HepG2 (cell line): ENCODE results near the gene MYO1E. TPM values are rescaled to one million over a fixed set of nuclear protein-coding genes. Genes with fewer than 3 reads are reported as not detected.
A peak's percentile ranks its signal among the peaks of the same experiment; 100 is the strongest.

ENCODE experiments used
- BCL6 ChIP-seq: IDR thresholded peaks from 2 replicates; pipeline ENCODE4 v1.6.1; 2016; ENCODE audit warnings: missing genetic modification reagents, missing compliant biosample characterization
- CEBPB ChIP-seq: IDR thresholded peaks from 2 replicates; pipeline ENCODE4 v1.6.1; 2011; ENCODE audit warnings: low read depth, low read length, improper control_type of control experiment, borderline replicate concordance
- CREM ChIP-seq, 2 experiments: sonication (generic) in 1 of 2; formaldehyde crosslinking in 1 of 2; IDR thresholded peaks; 2 replicates each; pipeline versions ENCODE4 v1.4.0 to v1.6.1; 2016 to 2020; ENCODE audit warnings: antibody characterized with exemption in 1 of 2, mild to moderate bottlenecking in 1 of 2, missing genetic modification reagents in 1 of 2
- FOXK1 ChIP-seq: sonication (generic); formaldehyde crosslinking; IDR thresholded peaks from 2 replicates; pipeline ENCODE4 v1.4.0; 2020; ENCODE audit warnings: low read depth, missing genetic modification reagents, borderline replicate concordance
- GABPB1 ChIP-seq: IDR thresholded peaks from 2 replicates; pipeline ENCODE4 v1.6.1; 2016; ENCODE audit warnings: mild to moderate bottlenecking, missing genetic modification reagents, moderate library complexity, missing compliant biosample characterization
- GTF3A ChIP-seq: sonication (generic); formaldehyde crosslinking; conservative IDR thresholded peaks from 2 replicates; pipeline ENCODE4 v1.4.0; 2020; ENCODE audit warnings: mild to moderate bottlenecking, missing genetic modification reagents
- HMGA1 ChIP-seq: sonication (generic); formaldehyde crosslinking; conservative IDR thresholded peaks from 2 replicates; pipeline ENCODE4 v1.4.0; 2020; ENCODE audit warnings: missing genetic modification reagents
- HOXA7 ChIP-seq: sonication (generic); formaldehyde crosslinking; IDR thresholded peaks from 2 replicates; pipeline ENCODE4 v1.8.1; 2022; ENCODE audit warnings: mild to moderate bottlenecking, missing genetic modification reagents, moderate library complexity
- ISL2 ChIP-seq: sonication (generic); formaldehyde crosslinking; IDR thresholded peaks from 2 replicates; pipeline ENCODE4 v1.5.0; 2020; ENCODE audit warnings: missing genetic modification reagents
- MIXL1 ChIP-seq: IDR thresholded peaks from 2 replicates; pipeline ENCODE4 v1.6.1; 2016
- MYNN ChIP-seq: sonication (generic); formaldehyde crosslinking; IDR thresholded peaks from 2 replicates; pipeline ENCODE4 v1.4.0; 2020; ENCODE audit warnings: mild to moderate bottlenecking, low read depth, missing genetic modification reagents
- POLR2AphosphoS2 ChIP-seq: IDR thresholded peaks from 2 replicates; pipeline ENCODE4 v1.6.1; 2011; ENCODE audit warnings: low read depth, low read length, improper control_type of control experiment
- RXRB ChIP-seq: IDR thresholded peaks from 2 replicates; pipeline ENCODE4 v1.6.1; 2016; ENCODE audit warnings: borderline replicate concordance, missing genetic modification reagents, missing compliant biosample characterization
- YEATS4 ChIP-seq: sonication (generic); formaldehyde crosslinking; IDR thresholded peaks from 2 replicates; pipeline ENCODE4 v1.4.0; 2020; ENCODE audit warnings: missing genetic modification reagents, borderline replicate concordance
- ZNF101 ChIP-seq: sonication (generic); formaldehyde crosslinking; IDR thresholded peaks from 2 replicates; pipeline ENCODE4 v1.4.0; 2020; ENCODE audit warnings: mild to moderate bottlenecking, low read depth, missing genetic modification reagents, borderline replicate concordance
- ZNF547 ChIP-seq: sonication (generic); formaldehyde crosslinking; IDR thresholded peaks from 2 replicates; pipeline ENCODE4 v1.5.1; 2020; ENCODE audit warnings: mild to moderate bottlenecking, missing genetic modification reagents
- polyA plus RNA-seq, 8 experiments: library from polyadenylated mRNA; depleted of rRNA in 3 of 8; stranded (reverse) in 7 of 8; unstranded in 1 of 8; fragments of >200 nt; fragmentation: Illumina TruSeq in 4 of 8; extraction: Trizol in 4 of 8; gene quantifications; 2 replicates each; pipeline versions ENCODE4 v1.2.1 to v1.2.3, GENCODE V29; 2011 to 2016; ENCODE audit warnings: low read depth in 4 of 8, missing spikeins in 1 of 8, mixed read lengths in 1 of 8; ENCODE audit not compliant: insufficient read depth in 1 of 8
- total RNA-seq, 5 experiments: library from RNA; depleted of rRNA; stranded (reverse); fragments of >200 nt; fragmentation: Illumina TruSeq; extraction: Trizol; gene quantifications; 2 replicates each; pipeline ENCODE4 v1.2.3, GENCODE V29; 2016; ENCODE audit warnings: low read depth in 1 of 5
- TF ChIP-seq, protein P1 (sequence below): sonication (generic); formaldehyde crosslinking; IDR thresholded peaks from 2 replicates; pipeline ENCODE4 v1.4.0; 2020; ENCODE audit warnings: missing genetic modification reagents
- TF ChIP-seq, protein P2 (sequence below): IDR thresholded peaks from 2 replicates; pipeline ENCODE4 v1.6.1; 2016; ENCODE audit warnings: missing genetic modification reagents, missing compliant biosample characterization
- TF ChIP-seq, protein P3 (sequence below): sonication (generic); formaldehyde crosslinking; IDR thresholded peaks from 2 replicates; pipeline ENCODE4 v1.4.0; 2020; ENCODE audit warnings: missing genetic modification reagents, borderline replicate concordance
- TF ChIP-seq, protein P4 (sequence below): fragments of 450-650 bp; IDR thresholded peaks from 2 replicates; pipeline ENCODE4 v1.6.1; 2016
- TF ChIP-seq, protein P5 (sequence below): sonication (generic); formaldehyde crosslinking; IDR thresholded peaks from 2 replicates; pipeline ENCODE4 v1.4.0; 2020; ENCODE audit warnings: mild to moderate bottlenecking, missing genetic modification reagents

MYO1E gene
- total and polyA plus RNA-seq, 2 of the 13 experiments (the other 11 are each of a cell fraction or from before 2014, with no cell fraction given), result 15.7 to 25.1 TPM

DNA sequence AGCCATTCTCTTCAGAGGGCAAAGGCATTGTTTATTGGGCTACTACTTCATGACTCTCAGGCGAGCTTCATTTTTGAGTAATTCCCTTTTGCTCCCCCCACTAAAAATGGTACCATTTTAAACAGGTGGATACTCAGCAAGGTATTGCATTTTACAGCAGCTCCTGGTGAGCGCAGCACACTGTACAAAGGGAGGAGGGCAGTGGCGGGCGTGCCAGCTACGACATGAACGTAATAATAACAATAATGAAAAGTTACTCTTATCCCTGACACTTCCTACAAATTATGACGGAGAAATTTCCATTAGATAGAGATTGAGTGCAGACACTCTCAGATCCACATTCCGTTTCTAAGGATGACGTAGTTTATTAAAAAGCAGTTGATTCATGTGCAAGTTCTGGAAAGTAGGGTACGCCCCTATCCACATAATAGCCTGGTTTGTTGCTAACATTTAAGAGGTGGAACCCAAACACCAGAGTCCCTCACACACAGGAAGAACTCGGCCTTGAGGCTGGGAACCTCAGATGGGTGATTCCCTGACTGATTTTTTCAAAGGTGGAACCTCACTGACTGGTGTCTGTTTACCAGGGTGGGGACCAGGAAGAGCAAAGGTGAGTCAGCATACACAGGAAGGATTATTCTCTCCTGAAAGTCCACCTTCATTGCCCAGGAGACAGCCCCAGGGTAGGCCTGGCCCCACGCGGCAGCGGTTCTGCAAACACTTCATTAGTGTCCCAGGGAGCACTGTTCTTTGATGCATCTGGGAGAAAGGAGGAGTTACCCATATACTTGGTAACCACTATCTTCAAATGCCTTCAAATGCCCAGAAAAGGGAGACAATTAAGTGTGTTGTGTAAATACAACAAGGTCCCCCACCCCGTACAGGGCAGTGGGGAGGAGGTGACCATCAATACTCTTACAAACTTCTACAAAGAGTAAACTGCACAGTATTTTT, 96.2 kb downstream of the MYO1E start (continued):
- TF ChIP-seq, protein P1, sequence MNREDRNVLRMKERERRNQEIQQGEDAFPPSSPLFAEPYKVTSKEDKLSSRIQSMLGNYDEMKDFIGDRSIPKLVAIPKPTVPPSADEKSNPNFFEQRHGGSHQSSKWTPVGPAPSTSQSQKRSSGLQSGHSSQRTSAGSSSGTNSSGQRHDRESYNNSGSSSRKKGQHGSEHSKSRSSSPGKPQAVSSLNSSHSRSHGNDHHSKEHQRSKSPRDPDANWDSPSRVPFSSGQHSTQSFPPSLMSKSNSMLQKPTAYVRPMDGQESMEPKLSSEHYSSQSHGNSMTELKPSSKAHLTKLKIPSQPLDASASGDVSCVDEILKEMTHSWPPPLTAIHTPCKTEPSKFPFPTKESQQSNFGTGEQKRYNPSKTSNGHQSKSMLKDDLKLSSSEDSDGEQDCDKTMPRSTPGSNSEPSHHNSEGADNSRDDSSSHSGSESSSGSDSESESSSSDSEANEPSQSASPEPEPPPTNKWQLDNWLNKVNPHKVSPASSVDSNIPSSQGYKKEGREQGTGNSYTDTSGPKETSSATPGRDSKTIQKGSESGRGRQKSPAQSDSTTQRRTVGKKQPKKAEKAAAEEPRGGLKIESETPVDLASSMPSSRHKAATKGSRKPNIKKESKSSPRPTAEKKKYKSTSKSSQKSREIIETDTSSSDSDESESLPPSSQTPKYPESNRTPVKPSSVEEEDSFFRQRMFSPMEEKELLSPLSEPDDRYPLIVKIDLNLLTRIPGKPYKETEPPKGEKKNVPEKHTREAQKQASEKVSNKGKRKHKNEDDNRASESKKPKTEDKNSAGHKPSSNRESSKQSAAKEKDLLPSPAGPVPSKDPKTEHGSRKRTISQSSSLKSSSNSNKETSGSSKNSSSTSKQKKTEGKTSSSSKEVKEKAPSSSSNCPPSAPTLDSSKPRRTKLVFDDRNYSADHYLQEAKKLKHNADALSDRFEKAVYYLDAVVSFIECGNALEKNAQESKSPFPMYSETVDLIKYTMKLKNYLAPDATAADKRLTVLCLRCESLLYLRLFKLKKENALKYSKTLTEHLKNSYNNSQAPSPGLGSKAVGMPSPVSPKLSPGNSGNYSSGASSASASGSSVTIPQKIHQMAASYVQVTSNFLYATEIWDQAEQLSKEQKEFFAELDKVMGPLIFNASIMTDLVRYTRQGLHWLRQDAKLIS (CRISPR knock-in tag), result 0 out of 2 replicates have a peak, but pooled peaks have one; percentile 63
- TF ChIP-seq, protein P2, sequence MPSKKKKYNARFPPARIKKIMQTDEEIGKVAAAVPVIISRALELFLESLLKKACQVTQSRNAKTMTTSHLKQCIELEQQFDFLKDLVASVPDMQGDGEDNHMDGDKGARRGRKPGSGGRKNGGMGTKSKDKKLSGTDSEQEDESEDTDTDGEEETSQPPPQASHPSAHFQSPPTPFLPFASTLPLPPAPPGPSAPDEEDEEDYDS (CRISPR knock-in tag), result peak; percentile 42; the same call in 1 of the 2 replicates
- TF ChIP-seq, protein P3, sequence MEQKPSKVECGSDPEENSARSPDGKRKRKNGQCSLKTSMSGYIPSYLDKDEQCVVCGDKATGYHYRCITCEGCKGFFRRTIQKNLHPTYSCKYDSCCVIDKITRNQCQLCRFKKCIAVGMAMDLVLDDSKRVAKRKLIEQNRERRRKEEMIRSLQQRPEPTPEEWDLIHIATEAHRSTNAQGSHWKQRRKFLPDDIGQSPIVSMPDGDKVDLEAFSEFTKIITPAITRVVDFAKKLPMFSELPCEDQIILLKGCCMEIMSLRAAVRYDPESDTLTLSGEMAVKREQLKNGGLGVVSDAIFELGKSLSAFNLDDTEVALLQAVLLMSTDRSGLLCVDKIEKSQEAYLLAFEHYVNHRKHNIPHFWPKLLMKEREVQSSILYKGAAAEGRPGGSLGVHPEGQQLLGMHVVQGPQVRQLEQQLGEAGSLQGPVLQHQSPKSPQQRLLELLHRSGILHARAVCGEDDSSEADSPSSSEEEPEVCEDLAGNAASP (CRISPR knock-in tag), result peak; percentile 72; the same call in 1 of the 2 replicates
- TF ChIP-seq CREM (IDR thresholded peaks at IDR 0.05) (peak; percentile 93), CREM (CRISPR knock-in tag; IDR thresholded peaks at IDR 0.05) (no peak), FOXK1 (CRISPR knock-in tag) (peak; percentile 74; the same call in 1 of the 2 replicates), RXRB (CRISPR knock-in tag) (peak; percentile 93), POLR2AphosphoS2 (no peak), GABPB1 (CRISPR knock-in tag) (peak; percentile 48; the same call in 1 of the 2 replicates), MIXL1 (CRISPR knock-in tag) (peak; percentile 95), BCL6 (CRISPR knock-in tag) (peak; percentile 85), HMGA1 (CRISPR knock-in tag) (no peak), GTF3A (CRISPR knock-in tag) (0 out of 2 replicates have a peak, but pooled peaks have one; percentile 36), ISL2 (CRISPR knock-in tag) (peak; percentile 96), ZNF547 (CRISPR knock-in tag) (0 out of 2 replicates have a peak, but pooled peaks have one; percentile 46), CEBPB (no peak), HOXA7 (CRISPR knock-in tag) (no peak), ZNF101 (CRISPR knock-in tag) (peak; percentile 44; the same call in 1 of the 2 replicates), YEATS4 (CRISPR knock-in tag) (peak; percentile 25; the same call in 1 of the 2 replicates), MYNN (CRISPR knock-in tag) (0 out of 2 replicates have a peak, but pooled peaks have one; percentile 64)
- TF ChIP-seq, protein P4, sequence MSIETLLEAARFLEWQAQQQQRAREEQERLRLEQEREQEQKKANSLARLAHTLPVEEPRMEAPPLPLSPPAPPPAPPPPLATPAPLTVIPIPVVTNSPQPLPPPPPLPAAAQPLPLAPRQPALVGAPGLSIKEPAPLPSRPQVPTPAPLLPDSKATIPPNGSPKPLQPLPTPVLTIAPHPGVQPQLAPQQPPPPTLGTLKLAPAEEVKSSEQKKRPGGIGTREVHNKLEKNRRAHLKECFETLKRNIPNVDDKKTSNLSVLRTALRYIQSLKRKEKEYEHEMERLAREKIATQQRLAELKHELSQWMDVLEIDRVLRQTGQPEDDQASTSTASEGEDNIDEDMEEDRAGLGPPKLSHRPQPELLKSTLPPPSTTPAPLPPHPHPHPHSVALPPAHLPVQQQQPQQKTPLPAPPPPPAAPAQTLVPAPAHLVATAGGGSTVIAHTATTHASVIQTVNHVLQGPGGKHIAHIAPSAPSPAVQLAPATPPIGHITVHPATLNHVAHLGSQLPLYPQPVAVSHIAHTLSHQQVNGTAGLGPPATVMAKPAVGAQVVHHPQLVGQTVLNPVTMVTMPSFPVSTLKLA, result no peak
- TF ChIP-seq, protein P5, sequence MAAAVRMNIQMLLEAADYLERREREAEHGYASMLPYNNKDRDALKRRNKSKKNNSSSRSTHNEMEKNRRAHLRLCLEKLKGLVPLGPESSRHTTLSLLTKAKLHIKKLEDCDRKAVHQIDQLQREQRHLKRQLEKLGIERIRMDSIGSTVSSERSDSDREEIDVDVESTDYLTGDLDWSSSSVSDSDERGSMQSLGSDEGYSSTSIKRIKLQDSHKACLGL (CRISPR knock-in tag), result no peak
